Prostate gland (tissue), 2 donors: ENCODE data around the gene DUSP22.

Experiments used
- CTCF ChIP-seq, 4 experiments: fragments of 200-600 bp in 2 of 4; fragments of 450-650 bp in 2 of 4; sonication (generic) in 2 of 4; IDR thresholded peaks; 1 replicate in 3 of 4; 2 replicates in 1 of 4; pipeline ENCODE4 v1.5.1; 2016 to 2019; ENCODE audit warnings: antibody characterized with exemption in 4 of 4, mild to moderate bottlenecking in 2 of 4, moderate library complexity in 2 of 4
- POLR2AphosphoS5 ChIP-seq: sonication (generic); formaldehyde crosslinking; IDR thresholded peaks from one replicate; pipeline ENCODE4 v1.6.1; 2017; ENCODE audit warnings: antibody characterized with exemption

- no peak for TF ChIP-seq CTCF (IDR thresholded peaks at IDR 0.05)
- no peak for TF ChIP-seq POLR2AphosphoS5
These were observed 45.9 kb upstream of the DUSP22 start for GRCh38 chr6:246352-246751.
